ENCODE data around the gene NOC2L.

GRCh38 chr1:997713-997992 is 38.6 kb upstream of the NOC2L start:
- TF ChIP-seq TOX (CRISPR knock-in tag; IDR thresholded peaks at IDR 0.05; ENCODE audit: borderline replicate concordance) = no peak
- no peak for TF ChIP-seq TSHZ2 (CRISPR knock-in tag; IDR thresholded peaks at IDR 0.05)
- no peak for TF ChIP-seq RARB (CRISPR knock-in tag; IDR thresholded peaks at IDR 0.05)
- TF ChIP-seq CSDC2 (CRISPR knock-in tag; IDR thresholded peaks at IDR 0.05) = no peak
- no peak for TF ChIP-seq ZFP30 (CRISPR knock-in tag; IDR thresholded peaks at IDR 0.05)
- TF ChIP-seq OSR1 (CRISPR knock-in tag; IDR thresholded peaks at IDR 0.05) = no peak
- TF ChIP-seq PATZ1 (CRISPR knock-in tag; IDR thresholded peaks at IDR 0.05; ENCODE audit: borderline replicate concordance) = no peak
- TF ChIP-seq CSRNP3 (CRISPR knock-in tag; IDR thresholded peaks at IDR 0.05) = no peak
- no peak for TF ChIP-seq PPARA (CRISPR knock-in tag; IDR thresholded peaks at IDR 0.05; ENCODE audit: borderline replicate concordance)
- no peak for TF ChIP-seq ARNTL (CRISPR knock-in tag; IDR thresholded peaks at IDR 0.05; ENCODE audit: borderline replicate concordance, low read depth)
- no peak for TF ChIP-seq ZFP3 (CRISPR knock-in tag; IDR thresholded peaks at IDR 0.05)
- no peak for TF ChIP-seq TCF4 (CRISPR knock-in tag; IDR thresholded peaks at IDR 0.05; ENCODE audit: borderline replicate concordance)
- no peak for TF ChIP-seq SNAI2 (CRISPR knock-in tag; IDR thresholded peaks at IDR 0.05)
- no peak for TF ChIP-seq CREB5 (CRISPR knock-in tag; IDR thresholded peaks at IDR 0.05; ENCODE audit: low read depth)

All from SK-N-SH treated with all-trans-retinoic acid at 6 μM for 48 hours (cell line).